ENCODE results near the gene SLC27A1. TPM values are rescaled to one million over a fixed set of nuclear protein-coding genes. Genes with fewer than 3 reads are reported as not detected.

Gene SLC27A1
- total RNA-seq, 2 donors from 2014 or later: 11.8 to 16.9 TPM

DNA sequence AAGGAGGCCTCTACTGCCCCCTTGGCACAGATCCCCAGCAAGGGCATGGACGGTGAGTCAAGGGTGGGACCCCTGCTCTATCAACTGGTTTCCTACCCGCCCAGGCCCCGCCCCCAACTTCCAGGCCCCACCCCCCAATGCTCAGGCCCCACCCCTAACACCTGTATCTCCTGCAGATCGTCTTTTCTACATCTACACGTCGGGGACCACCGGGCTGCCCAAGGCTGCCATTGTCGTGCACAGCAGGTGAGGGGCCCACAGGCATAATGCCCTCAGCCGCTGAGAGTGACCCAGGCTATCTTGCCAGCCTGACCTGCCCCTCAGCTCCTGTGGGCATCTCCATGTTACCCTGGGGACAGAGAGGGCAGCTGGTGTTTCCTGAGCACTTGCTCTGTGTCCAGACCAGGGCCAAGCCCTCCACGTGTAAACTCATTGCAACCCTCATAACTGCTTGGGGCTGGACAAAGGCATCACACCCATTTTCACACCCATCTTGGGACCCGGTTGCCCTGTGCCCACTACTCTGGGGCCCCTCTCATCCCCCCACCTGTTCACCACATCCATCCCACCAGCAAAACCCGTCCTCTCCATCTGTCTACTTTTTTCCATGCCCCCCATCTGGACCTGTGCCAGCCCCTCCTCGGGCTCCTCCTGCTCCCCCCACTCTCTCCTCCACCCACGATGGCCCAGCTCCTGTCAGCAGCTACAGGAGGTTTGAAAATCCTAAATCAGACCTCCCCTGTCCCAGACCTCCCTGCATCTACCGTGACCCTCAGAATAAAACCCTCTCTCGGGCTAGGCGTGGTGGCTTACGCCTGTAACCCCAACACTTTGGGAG, 17.2 kb downstream of the SLC27A1 start:
- Mint-ChIP-seq H3K27me3 (ENCODE audit: insufficient read depth) (peaks cover 4% of the 10 kb centered on the region), H3K4me1 (peaks cover 7% of the 10 kb centered on the region), H3K27ac (no peak overlapping the region), H3K36me3 (ENCODE audit: low read depth) (no peaks in the 10 kb centered on the region), H3K9me3 (no peaks in the 10 kb centered on the region), H3K4me3 (no peak overlapping the region)
- Histone ChIP-seq H3K27me3 (ENCODE audit: control insufficient read depth, insufficient read depth, low read length, poor library complexity, severe bottlenecking) (no peaks in the 10 kb centered on the region), H3K9me3 (ENCODE audit: control insufficient read depth, low read length) (no peaks in the 10 kb centered on the region), H3K36me3 (ENCODE audit: control insufficient read depth, insufficient read depth, low read length) (no peaks in the 10 kb centered on the region), H3K4me1 (ENCODE audit: control insufficient read depth, insufficient read depth, low read length) (no peaks in the 10 kb centered on the region), H3K27ac (ENCODE audit: low read depth, low read length) (no peak overlapping the region), H3K4me3 (ENCODE audit: low read length) (no peak overlapping the region), H3K9ac (ENCODE audit: extremely low read depth, low read length, poor library complexity, severe bottlenecking) (no peak overlapping the region)
- DNase-seq: no peak
- WGBS, 2 experiments (ENCODE audit: insufficient coverage in 1 of 2, insufficient read length in 1 of 2): 81 to 85% methylated on average over 11 to 16 of the region's 18 CpGs
- TF ChIP-seq, protein P1, sequence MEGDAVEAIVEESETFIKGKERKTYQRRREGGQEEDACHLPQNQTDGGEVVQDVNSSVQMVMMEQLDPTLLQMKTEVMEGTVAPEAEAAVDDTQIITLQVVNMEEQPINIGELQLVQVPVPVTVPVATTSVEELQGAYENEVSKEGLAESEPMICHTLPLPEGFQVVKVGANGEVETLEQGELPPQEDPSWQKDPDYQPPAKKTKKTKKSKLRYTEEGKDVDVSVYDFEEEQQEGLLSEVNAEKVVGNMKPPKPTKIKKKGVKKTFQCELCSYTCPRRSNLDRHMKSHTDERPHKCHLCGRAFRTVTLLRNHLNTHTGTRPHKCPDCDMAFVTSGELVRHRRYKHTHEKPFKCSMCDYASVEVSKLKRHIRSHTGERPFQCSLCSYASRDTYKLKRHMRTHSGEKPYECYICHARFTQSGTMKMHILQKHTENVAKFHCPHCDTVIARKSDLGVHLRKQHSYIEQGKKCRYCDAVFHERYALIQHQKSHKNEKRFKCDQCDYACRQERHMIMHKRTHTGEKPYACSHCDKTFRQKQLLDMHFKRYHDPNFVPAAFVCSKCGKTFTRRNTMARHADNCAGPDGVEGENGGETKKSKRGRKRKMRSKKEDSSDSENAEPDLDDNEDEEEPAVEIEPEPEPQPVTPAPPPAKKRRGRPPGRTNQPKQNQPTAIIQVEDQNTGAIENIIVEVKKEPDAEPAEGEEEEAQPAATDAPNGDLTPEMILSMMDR (conservative IDR thresholded peaks at IDR 0.05): no peak

DNA sequence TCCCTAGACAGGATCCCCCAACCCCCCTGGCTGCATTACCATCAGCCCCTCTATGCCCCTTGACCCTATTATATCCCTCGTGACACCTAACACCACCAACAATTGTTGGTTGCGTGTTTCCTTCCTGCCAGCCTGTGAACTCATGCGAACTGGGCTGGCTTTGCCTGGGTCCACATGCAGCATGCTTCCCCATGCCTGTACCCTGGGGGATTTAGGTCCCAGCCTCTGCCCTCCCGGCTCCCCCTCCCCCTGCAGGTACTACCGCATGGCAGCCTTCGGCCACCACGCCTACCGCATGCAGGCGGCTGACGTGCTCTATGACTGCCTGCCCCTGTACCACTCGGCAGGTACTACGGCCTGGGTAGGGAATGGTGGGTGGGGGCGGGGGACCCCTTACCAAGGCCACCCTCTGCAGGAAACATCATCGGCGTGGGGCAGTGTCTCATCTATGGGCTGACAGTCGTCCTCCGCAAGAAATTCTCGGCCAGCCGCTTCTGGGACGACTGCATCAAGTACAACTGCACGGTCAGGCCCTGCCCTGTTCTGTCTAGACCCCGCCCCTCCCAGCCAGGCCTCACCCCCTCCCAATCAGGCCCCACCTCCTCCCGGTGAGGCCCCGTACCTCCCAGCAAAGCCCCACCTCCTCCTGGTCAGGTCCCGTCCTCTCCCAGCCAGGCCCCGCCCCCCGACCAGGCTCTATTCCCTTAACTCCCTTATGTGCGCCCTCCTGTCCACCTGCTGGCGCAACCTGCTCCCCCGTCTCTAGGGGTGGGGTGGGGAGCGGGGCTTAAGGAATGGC, 18.5 kb downstream of the SLC27A1 start:
- no peaks in the 10 kb centered on the region for H3K36me3 ChIP-seq (ENCODE audit: control insufficient read depth, insufficient read depth, low read length)
- Mint-ChIP-seq H3K4me3 (peak overlapping the region; percentile 58), H3K27me3 (ENCODE audit: insufficient read depth) (peaks cover 4% of the 10 kb centered on the region), H3K9me3 (no peaks in the 10 kb centered on the region), H3K36me3 (ENCODE audit: low read depth) (no peaks in the 10 kb centered on the region), H3K27ac (peak overlapping the region; percentile 89), H3K4me1 (peaks cover 7% of the 10 kb centered on the region)
- H3K9ac ChIP-seq (ENCODE audit: extremely low read depth, low read length, poor library complexity, severe bottlenecking): no peak overlapping the region
- DNase-seq: peak; percentile 99
- H3K9me3 ChIP-seq (ENCODE audit: control insufficient read depth, low read length): no peaks in the 10 kb centered on the region
- H3K27me3 ChIP-seq (ENCODE audit: control insufficient read depth, insufficient read depth, low read length, poor library complexity, severe bottlenecking): no peaks in the 10 kb centered on the region
- TF ChIP-seq, protein P1 (conservative IDR thresholded peaks at IDR 0.05): peak; percentile 75
- 13 to 53% methylated on average over 3 to 30 of the region's 31 CpGs for WGBS, 2 experiments (ENCODE audit: insufficient coverage in 1 of 2, insufficient read length in 1 of 2)
- H3K4me3 ChIP-seq (ENCODE audit: low read length): peak overlapping the region; percentile 53
- no peaks in the 10 kb centered on the region for H3K4me1 ChIP-seq (ENCODE audit: control insufficient read depth, insufficient read depth, low read length)
- no peak overlapping the region for H3K27ac ChIP-seq (ENCODE audit: low read depth, low read length)

DNA sequence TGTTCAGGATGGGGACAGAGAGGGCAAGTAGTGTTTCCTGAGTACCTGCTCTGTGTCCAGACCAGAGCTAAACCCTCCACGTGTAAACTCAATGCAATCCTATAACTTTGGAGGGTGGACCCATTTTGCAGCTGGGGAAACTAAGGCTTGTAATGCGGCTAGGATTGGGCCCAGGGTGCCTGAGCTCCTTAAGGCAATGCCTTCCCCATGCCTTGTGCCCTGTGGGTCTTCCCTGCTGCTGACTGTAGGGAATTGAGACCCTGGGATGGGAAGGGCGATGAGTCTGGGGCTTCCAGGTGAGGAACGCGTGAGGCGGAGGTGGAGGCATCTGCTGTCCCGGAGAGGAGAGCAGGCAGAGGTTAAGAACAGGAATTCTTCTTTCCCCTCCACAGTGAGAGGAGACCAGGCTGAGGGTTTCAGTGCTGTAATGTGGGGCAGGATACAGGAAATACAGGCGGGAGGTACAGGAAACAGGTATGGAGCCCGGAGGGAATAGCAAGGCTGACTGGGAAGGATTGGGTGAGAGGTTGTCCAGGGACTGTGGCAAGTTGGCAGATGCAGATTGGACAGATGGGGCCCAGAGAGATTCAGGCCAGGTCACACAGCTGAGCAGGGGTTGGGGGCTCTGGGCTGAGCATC, 19.2 kb downstream of the SLC27A1 start:
- H3K36me3 ChIP-seq (ENCODE audit: control insufficient read depth, insufficient read depth, low read length): no peaks in the 10 kb centered on the region
- H3K4me3 ChIP-seq (ENCODE audit: low read length): no peak overlapping the region
- H3K27ac Mint-ChIP-seq: no peak overlapping the region
- H3K4me3 Mint-ChIP-seq: no peak overlapping the region
- TF ChIP-seq, protein P1 (conservative IDR thresholded peaks at IDR 0.05): no peak
- H3K9me3 ChIP-seq (ENCODE audit: control insufficient read depth, low read length): no peaks in the 10 kb centered on the region
- no peaks in the 10 kb centered on the region for H3K27me3 ChIP-seq (ENCODE audit: control insufficient read depth, insufficient read depth, low read length, poor library complexity, severe bottlenecking)
- DNase-seq: no peak
- no peak overlapping the region for H3K9ac ChIP-seq (ENCODE audit: extremely low read depth, low read length, poor library complexity, severe bottlenecking)
- peaks cover 7% of the 10 kb centered on the region for H3K4me1 Mint-ChIP-seq
- no peaks in the 10 kb centered on the region for H3K4me1 ChIP-seq (ENCODE audit: control insufficient read depth, insufficient read depth, low read length)
- no peaks in the 10 kb centered on the region for H3K36me3 Mint-ChIP-seq (ENCODE audit: low read depth)
- no peak overlapping the region for H3K27ac ChIP-seq (ENCODE audit: low read depth, low read length)
- 86 to 89% methylated on average over 7 to 9 of the region's 9 CpGs for WGBS, 2 experiments (ENCODE audit: insufficient coverage in 1 of 2, insufficient read length in 1 of 2)
- no peaks in the 10 kb centered on the region for H3K9me3 Mint-ChIP-seq
- peaks cover 4% of the 10 kb centered on the region for H3K27me3 Mint-ChIP-seq (ENCODE audit: insufficient read depth)
